GM21619 (cell line): ENCODE measurements around the gene LSM4.
"Not testable (repeated sequence)": the region's sequence is repeated elsewhere in the genome, so short reads cannot be mapped to it uniquely, and the experiment has no call there.

Experiments
- ATAC-seq: cut with Tn5 transposase; IDR thresholded peaks from one replicate; pipeline ENCODE4 v1.9.1; 2021; ENCODE audit not compliant: unreplicated experiment

Gene LSM4

GRCh38 chr19:18340990-18341868, 18.4 kb upstream of the LSM4 start:
- ATAC-seq, result peak; percentile 47

GRCh38 chr19:18340190-18340989, 17.5 kb upstream of the LSM4 start, which contains the start of gene PGPEP1:
Gene PGPEP1 (plus strand): TSS chr19:18340598. CDS start chr19:18340682, 84 bp downstream.
- ATAC-seq, result peak; percentile 62

GRCh38 chr19:18339723-18340122, 16.8 kb upstream of the LSM4 start:
- ATAC-seq, result no peak

DNA sequence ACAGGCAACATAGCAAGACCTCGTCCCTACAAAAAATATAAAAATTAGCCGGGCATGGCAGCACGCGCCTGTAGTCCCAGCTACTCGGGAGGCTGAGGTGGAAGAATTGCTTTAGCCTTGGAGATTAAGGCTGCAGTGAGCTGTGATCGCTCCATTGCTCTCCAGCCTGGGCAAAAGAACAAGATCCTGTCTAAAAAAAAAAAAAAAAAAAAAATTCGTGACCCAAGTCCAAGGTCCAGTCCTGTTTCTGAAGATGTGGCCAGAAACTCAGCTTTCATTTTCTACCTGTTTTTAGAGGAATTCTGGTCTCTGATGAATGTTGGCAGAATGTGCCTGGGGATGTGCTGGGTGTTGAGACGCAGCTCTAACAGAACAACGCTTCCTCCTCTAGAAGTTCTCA, 15.7 kb upstream of the LSM4 start:
- no peak for ATAC-seq

DNA sequence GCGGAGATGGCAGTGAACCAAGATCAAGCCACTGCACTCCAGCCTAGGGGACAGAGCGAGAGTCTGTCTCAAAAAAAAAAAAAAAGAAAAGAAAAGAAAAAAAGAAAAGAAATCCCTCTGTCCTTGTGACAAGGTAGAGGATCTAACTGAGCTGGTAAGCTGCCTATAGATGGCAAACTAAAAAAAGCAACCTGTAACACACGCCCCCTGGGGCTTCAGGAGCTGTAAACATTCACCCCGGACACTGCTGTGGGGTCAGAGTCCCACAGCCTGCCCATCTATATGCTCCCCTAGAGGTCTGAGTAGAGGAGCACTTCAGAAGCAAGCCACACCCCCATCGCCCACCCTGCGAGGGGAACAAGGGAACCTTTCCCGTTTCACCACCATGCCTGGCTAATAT, 13.2 kb upstream of the LSM4 start:
- no peak for ATAC-seq

GRCh38 chr19:18333680-18334079, 10.8 kb upstream of the LSM4 start:
- no peak for ATAC-seq

- ATAC-seq, result no peak
Observed at GRCh38 chr19:18332917-18333530, 10.1 kb upstream of the LSM4 start.

DNA sequence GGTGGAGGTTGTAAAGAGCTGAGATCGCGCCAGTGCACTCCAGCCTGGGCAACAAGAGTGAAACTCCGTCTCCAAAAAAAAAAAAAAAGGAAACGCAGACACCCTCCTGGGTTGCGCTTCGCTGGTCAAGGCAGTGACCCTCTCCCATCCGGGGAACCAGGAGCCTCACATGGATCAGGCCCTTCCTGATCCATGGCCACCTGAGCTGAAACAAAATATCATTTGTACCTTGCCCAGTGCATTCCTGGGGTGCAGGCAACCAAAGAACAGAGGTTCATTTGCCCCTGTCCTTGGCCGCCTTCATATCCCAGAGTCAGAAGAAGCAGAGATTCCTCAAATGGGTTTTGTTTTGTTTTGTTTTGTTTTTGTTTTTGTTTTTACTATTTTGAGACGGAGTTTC, 8.0 kb upstream of the LSM4 start:
- no peak for ATAC-seq

GRCh38 chr19:18329035-18329376, 6.1 kb upstream of the LSM4 start:
- ATAC-seq, result no peak

- ATAC-seq, result peak; percentile 88
Observed at GRCh38 chr19:18328340-18329034, 5.6 kb upstream of the LSM4 start.

GRCh38 chr19:18326772-18327171, 3.9 kb upstream of the LSM4 start:
- no peak for ATAC-seq

DNA sequence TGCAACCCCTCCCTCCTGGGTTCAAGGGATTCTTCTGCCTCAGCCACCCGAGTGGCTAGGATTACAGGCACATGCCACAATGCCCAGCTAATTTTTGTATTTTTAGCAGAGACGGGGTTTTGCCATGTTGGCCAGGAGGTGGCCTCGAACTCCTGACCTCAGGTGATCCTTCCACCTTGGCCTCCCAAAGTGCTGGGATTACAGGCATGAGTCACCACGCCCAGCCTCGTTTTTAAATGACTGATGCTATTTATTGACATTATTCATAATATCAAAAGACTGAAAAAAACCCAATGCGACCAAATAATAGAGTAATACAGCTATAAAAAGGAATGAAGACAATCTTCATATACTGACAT, 1.5 kb upstream of the LSM4 start:
- not testable (repeated sequence) for ATAC-seq

- ATAC-seq, result no peak
Observed at GRCh38 chr19:18322318-18322758, 538 bp downstream of the LSM4 start.

- ATAC-seq, result no peak
Observed at GRCh38 chr19:18321734-18322102, 1.2 kb downstream of the LSM4 start.

- no peak for ATAC-seq
Observed at GRCh38 chr19:18320865-18321733, 1.8 kb downstream of the LSM4 start.

- ATAC-seq, result no peak
Observed at GRCh38 chr19:18319591-18320135, 3.2 kb downstream of the LSM4 start.

DNA sequence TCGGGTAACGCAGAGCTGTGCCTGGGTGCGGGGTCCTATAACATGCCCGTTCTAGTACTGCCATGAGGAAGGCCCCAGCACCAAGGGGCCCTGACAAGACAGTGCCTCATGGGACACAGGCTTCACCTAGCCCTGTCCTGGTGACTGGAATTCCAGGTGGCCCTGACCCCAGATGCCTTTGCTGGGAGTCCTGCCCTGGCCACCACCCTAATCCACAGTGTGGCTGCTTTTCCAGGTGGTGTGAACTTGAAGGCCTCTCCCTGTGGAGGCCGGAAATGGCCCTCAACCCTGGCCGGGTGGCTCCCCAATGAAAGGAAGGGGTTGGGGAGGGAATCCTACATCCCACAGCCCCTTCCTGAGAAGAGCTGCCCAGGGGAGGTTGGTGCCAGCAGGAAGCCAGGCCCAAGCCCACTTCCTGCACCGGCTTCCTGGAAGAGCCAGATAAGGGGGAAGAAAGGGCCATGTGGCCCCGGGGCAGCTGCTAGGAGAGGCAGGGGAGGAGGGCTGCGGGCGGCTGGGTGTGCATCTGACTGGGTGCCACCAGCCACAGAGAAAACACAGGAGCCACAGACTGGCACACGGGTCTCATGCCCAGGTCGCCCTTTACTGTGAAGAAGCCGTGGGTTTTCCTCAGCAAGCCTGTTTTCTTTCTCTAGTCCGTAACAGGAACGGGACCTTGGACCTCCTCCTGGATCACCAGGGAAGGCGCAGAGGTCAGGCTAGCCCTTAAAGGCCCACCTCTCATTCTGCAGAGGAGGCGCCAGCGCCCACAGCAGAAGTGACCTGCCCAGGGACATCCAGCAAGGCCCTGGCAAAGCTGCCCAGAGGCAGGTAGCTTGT, 4.7 kb downstream of the LSM4 start:
- ATAC-seq, result no peak

DNA sequence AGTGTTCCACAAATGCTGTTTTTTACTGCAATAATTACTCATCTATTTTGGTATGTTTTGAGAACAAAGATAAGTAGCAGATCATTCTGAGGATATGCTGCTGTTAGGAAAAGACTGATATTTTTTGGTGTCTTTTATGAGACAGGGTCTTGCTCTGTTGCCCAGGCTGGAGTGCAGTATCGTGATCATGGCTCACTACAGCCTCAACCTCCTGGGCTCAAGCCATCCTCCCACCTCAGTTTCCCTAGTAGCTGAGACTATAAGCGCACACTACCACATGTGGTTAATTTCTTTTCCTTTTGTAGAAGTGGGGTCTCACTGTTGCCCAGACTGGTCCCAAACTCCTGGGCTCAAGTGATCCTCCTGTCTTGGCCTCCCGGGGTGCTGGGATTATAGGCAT, 9.5 kb downstream of the LSM4 start:
- ATAC-seq, result no peak

- ATAC-seq, result no peak
Observed at GRCh38 chr19:18312092-18312534, 10.8 kb downstream of the LSM4 start.
